Fibroblast of mammary gland (primary cell): ENCODE measurements around the gene SLC1A4.

Source experiments
- DNase-seq: peaks from one replicate; pipeline ENCODE4 v3.0.0-alpha.2; 2010; ENCODE audit warnings: low read depth
- H3K4me3 ChIP-seq: 2 replicates; pipeline ENCODE4 v1.5.1; 2011; ENCODE audit warnings: low read depth, mild to moderate bottlenecking, low read length, moderate library complexity; ENCODE audit not compliant: control insufficient read depth
- CTCF ChIP-seq: conservative IDR thresholded peaks from 2 replicates; pipeline ENCODE4 v1.5.1; 2011; ENCODE audit warnings: low read depth, low read length, inconsistent platforms; ENCODE audit not compliant: control insufficient read depth, insufficient read depth

Gene SLC1A4

GRCh38 chr2:65025453-65026123 lies 36.4 kb downstream of the SLC1A4 start:
- TF ChIP-seq CTCF: no peak
- no peak overlapping the region for H3K4me3 ChIP-seq
- no peak for DNase-seq

- no peak for TF ChIP-seq CTCF
- H3K4me3 ChIP-seq: no peak overlapping the region
- DNase-seq: no peak
Observed at GRCh38 chr2:65026154-65026553, 37.0 kb downstream of the SLC1A4 start.

GRCh38 chr2:65026704-65027464 lies 37.7 kb downstream of the SLC1A4 start:
- no peak overlapping the region for H3K4me3 ChIP-seq
- no peak for DNase-seq

GRCh38 chr2:65027616-65028244 lies 38.5 kb downstream of the SLC1A4 start:
- TF ChIP-seq CTCF: no peak
- H3K4me3 ChIP-seq: no peak overlapping the region
- no peak for DNase-seq

More at GRCh38 chr2:65026704-65027464, 37.7 kb downstream of the SLC1A4 start:
- TF ChIP-seq CTCF: no peak

GRCh38 chr2:65030476-65031332 lies 41.5 kb downstream of the SLC1A4 start:
- DNase-seq: no peak
- H3K4me3 ChIP-seq: no peak overlapping the region

More at GRCh38 chr2:65030476-65031332, 41.5 kb downstream of the SLC1A4 start:
- no peak for TF ChIP-seq CTCF
